Measurements from ENCODE around the gene NOVA2. TPM values are rescaled to one million over a fixed set of nuclear protein-coding genes. Genes with fewer than 3 reads are reported as not detected.

Gene NOVA2
- total RNA-seq, 1 experiment from 2014 or later = 2.5 TPM

DNA sequence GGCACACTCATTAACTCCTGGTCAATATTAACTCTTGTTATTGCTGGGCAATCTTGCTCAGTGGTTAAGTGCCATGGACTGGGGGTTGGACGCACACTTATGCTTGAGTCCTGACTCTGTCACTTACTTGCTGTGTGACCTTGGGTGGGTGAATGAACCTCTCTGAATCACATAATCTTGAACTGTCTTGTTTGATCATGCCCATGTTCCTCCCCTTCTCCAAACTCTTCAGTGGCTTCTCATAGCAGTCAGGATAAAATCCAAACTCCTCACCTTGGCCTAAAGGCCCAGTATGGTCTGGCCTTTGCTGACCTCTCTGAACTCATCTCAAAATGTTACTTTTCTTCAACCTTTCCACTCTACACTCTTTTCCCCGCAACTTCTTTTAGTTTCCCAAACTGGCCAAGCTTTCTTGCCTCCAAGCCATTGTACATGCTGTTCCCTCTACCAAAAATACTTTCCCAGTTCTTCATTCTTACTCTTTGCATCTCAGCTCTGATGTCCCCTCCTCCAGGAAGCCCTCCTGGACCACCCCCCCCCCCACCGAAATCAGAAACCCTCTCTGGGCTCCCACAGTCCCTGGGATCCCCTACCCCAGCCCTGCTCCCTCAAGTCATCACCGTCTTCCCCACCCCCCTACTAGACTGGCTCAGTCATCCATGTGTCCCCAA is 73.6 kb downstream of the NOVA2 start:
- H2AFZ ChIP-seq (ENCODE audit: low read depth, low read length, poor library complexity, severe bottlenecking) = no peak overlapping the region

More for the DNA sequence above, 73.6 kb downstream of the NOVA2 start:
- peaks cover 0 to 7% of the 10 kb centered on the region in 2 experiments; a peak in 1 of 4 replicates for H3K4me1 ChIP-seq (ENCODE audit: control insufficient read depth in 1 of 2, insufficient read depth in 2 of 2, low read length in 2 of 2)
- no peak overlapping the region for H3K4me3 ChIP-seq (replicated peaks in 1 of 2; ENCODE audit: low read depth in 1 of 2, low read length in 2 of 2)
- ChIA-PET RAD21 (ENCODE audit: low non-redundant PET in 1 of 2, low total read pairs in 2 of 2, uncharacterized antibody in 2 of 2, unreplicated experiment in 2 of 2) (no interaction called here), POLR2A (no interaction called here), CTCF (interaction anchor here (0.9 kb wide), 1 partner anchor 14 kb away, joined by 6 read pairs; the partner anchor contains the start of gene IRF2BP1)
- TF ChIP-seq TCF7L2 (IDR thresholded peaks at IDR 0.05; ENCODE audit: borderline replicate concordance, extremely low read depth, insufficient read depth, insufficient read length) (no peak), POLR2A (IDR thresholded peaks at IDR 0.05; ENCODE audit: borderline replicate concordance, extremely low read depth, insufficient read depth, insufficient read length) (no peak), ELF1 (IDR thresholded peaks at IDR 0.05; ENCODE audit: borderline replicate concordance, low read depth) (no peak), YY1 (IDR thresholded peaks at IDR 0.05; ENCODE audit: extremely low read depth, insufficient replicate concordance, low read depth, low read length) (no peak), SIN3A (IDR thresholded peaks at IDR 0.05; ENCODE audit: low read depth) (no peak), CEBPB (IDR thresholded peaks at IDR 0.05; ENCODE audit: low read depth) (no peak), EGR1 (IDR thresholded peaks at IDR 0.05; ENCODE audit: low read depth) (no peak), CBX3 (IDR thresholded peaks at IDR 0.05; ENCODE audit: low read depth) (no peak), SRF (IDR thresholded peaks at IDR 0.05; ENCODE audit: low read depth) (no peak), SP1 (IDR thresholded peaks at IDR 0.05; ENCODE audit: low read depth) (no peak), POLR2AphosphoS5 (IDR thresholded peaks at IDR 0.05; ENCODE audit: low read depth, low read length) (no peak)
- TF ChIP-seq, protein P1, sequence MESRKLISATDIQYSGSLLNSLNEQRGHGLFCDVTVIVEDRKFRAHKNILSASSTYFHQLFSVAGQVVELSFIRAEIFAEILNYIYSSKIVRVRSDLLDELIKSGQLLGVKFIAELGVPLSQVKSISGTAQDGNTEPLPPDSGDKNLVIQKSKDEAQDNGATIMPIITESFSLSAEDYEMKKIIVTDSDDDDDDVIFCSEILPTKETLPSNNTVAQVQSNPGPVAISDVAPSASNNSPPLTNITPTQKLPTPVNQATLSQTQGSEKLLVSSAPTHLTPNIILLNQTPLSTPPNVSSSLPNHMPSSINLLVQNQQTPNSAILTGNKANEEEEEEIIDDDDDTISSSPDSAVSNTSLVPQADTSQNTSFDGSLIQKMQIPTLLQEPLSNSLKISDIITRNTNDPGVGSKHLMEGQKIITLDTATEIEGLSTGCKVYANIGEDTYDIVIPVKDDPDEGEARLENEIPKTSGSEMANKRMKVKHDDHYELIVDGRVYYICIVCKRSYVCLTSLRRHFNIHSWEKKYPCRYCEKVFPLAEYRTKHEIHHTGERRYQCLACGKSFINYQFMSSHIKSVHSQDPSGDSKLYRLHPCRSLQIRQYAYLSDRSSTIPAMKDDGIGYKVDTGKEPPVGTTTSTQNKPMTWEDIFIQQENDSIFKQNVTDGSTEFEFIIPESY (IDR thresholded peaks at IDR 0.05; ENCODE audit: extremely low read depth, insufficient replicate concordance, low read length) = no peak
- TF ChIP-seq, protein P2, sequence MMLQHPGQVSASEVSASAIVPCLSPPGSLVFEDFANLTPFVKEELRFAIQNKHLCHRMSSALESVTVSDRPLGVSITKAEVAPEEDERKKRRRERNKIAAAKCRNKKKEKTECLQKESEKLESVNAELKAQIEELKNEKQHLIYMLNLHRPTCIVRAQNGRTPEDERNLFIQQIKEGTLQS (IDR thresholded peaks at IDR 0.05) = no peak
- no peak for DNase-seq (ENCODE audit: low read depth, low spot score)
- no peaks in the 10 kb centered on the region for H4K20me1 ChIP-seq (ENCODE audit: insufficient read depth)
- ATAC-seq = no peak
- no peaks in the 10 kb centered on the region for H3K27me3 ChIP-seq (ENCODE audit: insufficient read depth, low read length)
- BruUV-seq (replicated peaks) = TSS peak; percentile 69
- no peaks in the 10 kb centered on the region for H3K9me2 ChIP-seq (ENCODE audit: insufficient read depth)
- peaks cover 0 to 3% of the 10 kb centered on the region in 2 experiments; a peak in 1 of 4 replicates for H3K36me3 ChIP-seq (ENCODE audit: control insufficient read depth in 1 of 2, insufficient read depth in 2 of 2, low read length in 2 of 2)
- no peaks in the 10 kb centered on the region for H3K9me3 ChIP-seq (ENCODE audit: control insufficient read depth in 1 of 2, insufficient read depth in 1 of 2, low read depth in 1 of 2, low read length in 2 of 2)
- no peak overlapping the region for H3K9ac ChIP-seq (ENCODE audit: low read length)
- intact Hi-C loops (cut with micrococcal nuclease) = no loop called here
- H3K4me2 ChIP-seq (ENCODE audit: low read length) = no peak overlapping the region
- H3K79me2 ChIP-seq (ENCODE audit: insufficient read depth, low read length) = peaks cover 5% of the 10 kb centered on the region; the same call in 1 of the 2 replicates
- no peak overlapping the region for H3K27ac ChIP-seq (ENCODE audit: low read depth, low read length)
